ENCODE measurements around the gene NRCAM.

DNA sequence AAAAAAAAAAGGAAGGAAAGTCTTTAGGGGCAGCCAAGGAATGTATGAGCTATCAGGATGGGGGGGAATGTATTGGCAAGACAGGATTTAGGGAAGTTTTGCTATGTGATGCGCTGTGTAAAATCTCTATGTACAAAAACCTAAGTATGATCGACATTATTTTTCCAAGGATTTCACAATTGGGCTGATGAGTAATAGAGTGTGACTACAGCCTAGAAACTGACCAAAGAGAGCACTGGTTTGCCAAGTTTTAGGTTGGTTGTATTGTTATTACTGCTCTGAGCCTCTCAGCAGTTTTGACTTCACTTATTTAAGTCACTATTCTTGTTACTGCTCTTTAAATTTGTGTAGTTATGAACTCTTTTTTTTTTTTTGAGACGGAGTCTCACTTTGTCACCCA lies 107.3 kb downstream of the NRCAM start:
- TF ChIP-seq, protein P1, sequence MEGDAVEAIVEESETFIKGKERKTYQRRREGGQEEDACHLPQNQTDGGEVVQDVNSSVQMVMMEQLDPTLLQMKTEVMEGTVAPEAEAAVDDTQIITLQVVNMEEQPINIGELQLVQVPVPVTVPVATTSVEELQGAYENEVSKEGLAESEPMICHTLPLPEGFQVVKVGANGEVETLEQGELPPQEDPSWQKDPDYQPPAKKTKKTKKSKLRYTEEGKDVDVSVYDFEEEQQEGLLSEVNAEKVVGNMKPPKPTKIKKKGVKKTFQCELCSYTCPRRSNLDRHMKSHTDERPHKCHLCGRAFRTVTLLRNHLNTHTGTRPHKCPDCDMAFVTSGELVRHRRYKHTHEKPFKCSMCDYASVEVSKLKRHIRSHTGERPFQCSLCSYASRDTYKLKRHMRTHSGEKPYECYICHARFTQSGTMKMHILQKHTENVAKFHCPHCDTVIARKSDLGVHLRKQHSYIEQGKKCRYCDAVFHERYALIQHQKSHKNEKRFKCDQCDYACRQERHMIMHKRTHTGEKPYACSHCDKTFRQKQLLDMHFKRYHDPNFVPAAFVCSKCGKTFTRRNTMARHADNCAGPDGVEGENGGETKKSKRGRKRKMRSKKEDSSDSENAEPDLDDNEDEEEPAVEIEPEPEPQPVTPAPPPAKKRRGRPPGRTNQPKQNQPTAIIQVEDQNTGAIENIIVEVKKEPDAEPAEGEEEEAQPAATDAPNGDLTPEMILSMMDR (IDR thresholded peaks at IDR 0.05; ENCODE audit: low read depth, low read length) = no peak
- no peak for TF ChIP-seq EZH2phosphoT487 (IDR thresholded peaks at IDR 0.05; ENCODE audit: low read depth)

All from OCI-LY3 (cell line).